NOMO-1 treated with DMSO at 0.1 percent for 48 hours (cell line): Measurements from ENCODE around the gene HHEX.
A peak's percentile ranks its signal among the peaks of the same experiment; 100 is the strongest.
"Not testable (repeated sequence)": the region's sequence is repeated elsewhere in the genome, so short reads cannot be mapped to it uniquely, and the experiment has no call there.

Source experiments
- DNase-seq: peaks from one replicate; lab custom pipeline; 2025; ENCODE audit not compliant: unreplicated experiment; lab: John Stamatoyannopoulos, UW

HHEX gene

DNA sequence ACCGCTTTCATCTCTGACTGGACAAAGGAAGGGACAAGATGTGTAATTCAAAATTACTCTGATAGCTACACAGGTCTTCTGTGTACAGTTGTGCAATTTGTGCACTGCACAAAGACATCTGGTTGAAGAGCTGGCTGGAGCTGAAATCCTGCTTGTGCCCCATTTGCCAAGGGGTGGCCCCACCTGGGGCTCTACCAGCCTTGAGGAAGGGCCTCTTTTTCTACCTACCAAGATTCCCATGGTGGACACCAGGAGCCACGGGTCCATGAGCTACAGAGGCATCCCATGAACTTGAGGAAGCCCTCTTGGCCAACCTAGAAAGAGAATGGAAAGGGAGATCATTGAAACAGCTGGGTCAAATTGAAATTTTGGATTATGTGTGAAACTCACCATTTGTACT is 43.2 kb downstream of the HHEX start:
- no peak for DNase-seq

DNA sequence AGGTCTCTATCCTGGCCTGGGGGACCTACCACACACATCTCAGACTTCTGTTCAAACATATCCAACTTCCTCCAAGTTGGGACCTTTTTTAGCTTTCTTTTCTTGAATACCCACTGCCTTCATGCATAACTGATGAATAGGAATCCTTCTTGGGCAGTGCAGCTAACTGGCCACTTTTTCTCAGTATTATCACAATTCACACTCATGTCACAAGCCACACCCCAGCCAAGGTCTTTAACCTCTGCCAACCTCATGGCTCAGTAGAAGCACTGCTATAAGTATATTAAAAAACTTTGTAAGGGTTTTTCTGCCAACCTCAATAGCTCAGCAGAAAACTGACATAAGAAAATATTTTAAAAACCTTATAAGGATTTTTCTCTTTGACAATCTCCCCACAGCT is 44.5 kb downstream of the HHEX start:
- no peak for DNase-seq

DNA sequence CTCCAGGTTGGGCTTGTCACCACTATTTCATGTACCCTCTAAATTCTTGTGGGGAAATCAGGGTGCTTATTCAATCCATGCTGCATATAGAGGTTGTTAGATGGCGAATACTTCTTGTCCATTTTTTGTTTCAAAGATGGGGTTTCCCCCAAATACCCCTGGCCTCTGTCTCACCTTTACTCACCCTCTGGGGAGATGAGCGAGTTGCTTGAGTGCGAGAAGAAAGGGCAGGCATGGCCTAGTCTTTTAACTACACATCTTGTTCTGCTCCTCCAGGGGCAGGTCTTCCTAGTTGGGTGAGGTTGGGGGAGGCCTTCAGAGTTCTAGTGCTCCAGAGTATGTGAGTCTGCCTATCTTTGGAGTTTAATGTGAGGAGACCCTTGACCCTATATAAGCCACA is 46.2 kb downstream of the HHEX start:
- DNase-seq, result no peak

DNA sequence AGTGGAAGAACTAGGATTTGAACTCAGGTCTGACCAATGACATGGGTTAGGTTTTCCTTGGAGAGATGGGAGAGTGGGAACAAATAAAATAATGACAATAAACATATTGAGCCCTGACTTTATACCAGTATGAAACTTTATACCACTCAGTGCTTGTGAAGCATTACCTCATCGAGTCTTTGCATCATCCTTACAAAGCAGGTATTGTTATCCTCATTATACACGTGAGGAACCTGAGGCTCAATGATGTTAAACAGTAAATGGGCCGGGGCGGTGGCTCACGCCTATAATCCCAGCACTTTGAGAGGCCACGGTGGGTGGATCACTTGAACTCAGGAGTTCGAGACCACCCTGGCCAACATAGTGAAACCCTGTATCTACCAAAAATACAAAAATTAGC is 47.7 kb downstream of the HHEX start:
- no peak for DNase-seq

DNA sequence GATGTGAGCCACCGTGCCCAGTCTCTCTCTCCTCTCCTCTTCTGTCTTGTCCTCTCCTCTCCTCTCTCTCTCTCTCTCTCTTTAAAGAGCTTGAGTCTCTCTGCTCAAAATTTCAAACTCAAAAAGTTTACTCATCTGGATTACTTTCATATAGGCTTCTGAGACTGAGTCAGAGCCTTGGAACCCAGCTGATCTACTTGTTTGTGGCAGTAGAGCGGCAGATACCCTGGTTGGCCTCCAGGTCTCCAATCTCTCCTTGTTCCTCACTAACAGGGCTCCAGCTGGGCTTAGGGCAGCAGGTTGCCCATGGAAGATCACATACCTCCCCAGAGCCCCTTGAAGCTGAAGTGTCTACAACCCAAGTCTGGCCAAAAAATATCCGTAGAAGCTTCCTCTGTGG is 51.0 kb downstream of the HHEX start:
- DNase-seq, result no peak

DNA sequence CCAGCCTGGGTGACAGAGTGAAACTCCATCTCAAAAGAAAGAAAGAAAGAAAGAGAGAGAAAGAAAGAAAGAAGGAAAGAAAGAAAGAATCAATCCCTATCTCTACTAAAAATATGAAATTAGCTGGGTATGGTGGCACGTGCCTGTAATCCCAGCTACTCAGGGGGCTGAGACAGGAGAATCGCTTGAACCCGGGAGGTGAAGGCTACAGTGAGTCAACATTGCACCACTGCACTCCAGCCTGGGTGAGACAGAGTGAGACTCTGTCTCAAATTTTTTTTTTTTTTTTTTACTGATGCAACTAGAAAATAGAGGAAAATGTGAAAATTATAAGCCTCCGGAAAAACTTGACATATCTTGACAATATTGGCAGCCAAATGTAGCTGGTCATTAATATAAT is 52.0 kb downstream of the HHEX start:
- not testable (repeated sequence) for DNase-seq

DNA sequence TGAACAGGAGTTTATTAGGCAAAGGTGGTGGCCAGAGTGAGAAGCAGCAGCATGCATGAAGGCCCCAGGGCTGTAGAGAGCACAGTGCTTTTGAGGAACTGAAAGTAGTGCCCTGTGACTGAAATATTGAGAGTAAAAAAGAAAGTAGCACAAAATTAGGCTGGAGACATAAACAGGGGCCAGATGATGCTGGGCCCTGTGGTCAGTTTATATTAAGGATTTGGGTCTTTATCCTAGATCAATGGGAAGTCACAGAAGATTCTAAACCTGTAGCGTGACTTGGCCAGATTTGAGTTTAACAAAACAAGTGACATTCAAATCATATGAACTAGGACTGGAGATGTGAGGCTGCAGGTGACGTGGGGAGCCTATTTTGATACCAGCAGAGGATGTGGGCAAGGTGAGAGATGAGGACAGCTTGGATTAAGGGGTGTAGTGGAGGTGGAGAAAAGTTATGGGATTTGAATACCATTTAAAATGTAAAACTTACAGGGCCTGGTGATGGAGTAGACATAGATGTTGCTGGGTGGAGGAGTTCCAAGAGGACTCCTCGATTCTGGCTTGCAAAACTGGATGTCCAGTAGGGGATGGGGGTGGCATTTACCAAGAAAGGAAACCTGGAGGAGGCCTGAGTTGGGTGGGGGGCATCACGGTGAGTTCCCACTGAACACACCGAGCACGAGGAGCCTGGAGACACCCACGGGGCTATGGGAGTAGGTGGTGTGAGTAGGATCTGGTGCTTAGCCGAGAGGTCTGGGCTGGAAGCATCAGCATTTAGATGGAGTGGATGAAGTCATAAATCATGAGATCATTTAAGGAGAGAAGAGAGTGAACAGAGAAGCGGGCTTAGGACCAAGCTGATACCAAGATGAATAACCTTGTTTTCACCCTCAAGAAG is 52.8 kb downstream of the HHEX start:
- DNase-seq, result peak; percentile 92
